Measurements from ENCODE around the gene HORMAD2.
"Not testable (repeated sequence)": the region's sequence is repeated elsewhere in the genome, so short reads cannot be mapped to it uniquely, and the experiment has no call there.

Gene HORMAD2

DNA sequence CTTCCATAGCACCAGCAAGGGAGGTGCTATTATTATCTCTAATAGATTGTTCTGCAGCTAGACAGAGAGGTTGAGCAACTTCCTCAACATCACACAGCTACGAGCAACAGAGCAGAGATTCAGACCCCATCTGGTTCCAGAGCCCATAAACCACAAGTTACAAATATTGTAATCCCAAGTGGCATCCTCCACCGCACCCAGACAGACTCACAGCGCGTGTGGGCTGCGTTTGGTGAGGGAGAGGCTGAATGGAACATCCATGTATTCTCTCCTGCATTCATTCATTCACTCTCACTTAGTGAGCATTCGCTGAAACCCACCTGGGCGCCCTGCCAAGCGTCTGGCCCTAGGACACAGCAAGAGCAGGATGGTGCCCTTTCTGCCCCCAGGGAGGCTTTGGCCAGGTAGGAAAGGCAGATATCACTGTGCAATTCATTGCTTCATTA, 132.8 kb downstream of the HORMAD2 start:
- no peak overlapping the region for H3K4me3 ChIP-seq (ENCODE audit: low read depth, low read length)
- no peak for DNase-seq (ENCODE audit: low read depth, low spot score)
- in situ Hi-C loops (cut with HindIII; ENCODE audit: low sequenced_read_pairs): no loop called here
- TF ChIP-seq, protein P1, sequence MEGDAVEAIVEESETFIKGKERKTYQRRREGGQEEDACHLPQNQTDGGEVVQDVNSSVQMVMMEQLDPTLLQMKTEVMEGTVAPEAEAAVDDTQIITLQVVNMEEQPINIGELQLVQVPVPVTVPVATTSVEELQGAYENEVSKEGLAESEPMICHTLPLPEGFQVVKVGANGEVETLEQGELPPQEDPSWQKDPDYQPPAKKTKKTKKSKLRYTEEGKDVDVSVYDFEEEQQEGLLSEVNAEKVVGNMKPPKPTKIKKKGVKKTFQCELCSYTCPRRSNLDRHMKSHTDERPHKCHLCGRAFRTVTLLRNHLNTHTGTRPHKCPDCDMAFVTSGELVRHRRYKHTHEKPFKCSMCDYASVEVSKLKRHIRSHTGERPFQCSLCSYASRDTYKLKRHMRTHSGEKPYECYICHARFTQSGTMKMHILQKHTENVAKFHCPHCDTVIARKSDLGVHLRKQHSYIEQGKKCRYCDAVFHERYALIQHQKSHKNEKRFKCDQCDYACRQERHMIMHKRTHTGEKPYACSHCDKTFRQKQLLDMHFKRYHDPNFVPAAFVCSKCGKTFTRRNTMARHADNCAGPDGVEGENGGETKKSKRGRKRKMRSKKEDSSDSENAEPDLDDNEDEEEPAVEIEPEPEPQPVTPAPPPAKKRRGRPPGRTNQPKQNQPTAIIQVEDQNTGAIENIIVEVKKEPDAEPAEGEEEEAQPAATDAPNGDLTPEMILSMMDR (IDR thresholded peaks at IDR 0.05; ENCODE audit: low read depth, low read length): no peak

DNA sequence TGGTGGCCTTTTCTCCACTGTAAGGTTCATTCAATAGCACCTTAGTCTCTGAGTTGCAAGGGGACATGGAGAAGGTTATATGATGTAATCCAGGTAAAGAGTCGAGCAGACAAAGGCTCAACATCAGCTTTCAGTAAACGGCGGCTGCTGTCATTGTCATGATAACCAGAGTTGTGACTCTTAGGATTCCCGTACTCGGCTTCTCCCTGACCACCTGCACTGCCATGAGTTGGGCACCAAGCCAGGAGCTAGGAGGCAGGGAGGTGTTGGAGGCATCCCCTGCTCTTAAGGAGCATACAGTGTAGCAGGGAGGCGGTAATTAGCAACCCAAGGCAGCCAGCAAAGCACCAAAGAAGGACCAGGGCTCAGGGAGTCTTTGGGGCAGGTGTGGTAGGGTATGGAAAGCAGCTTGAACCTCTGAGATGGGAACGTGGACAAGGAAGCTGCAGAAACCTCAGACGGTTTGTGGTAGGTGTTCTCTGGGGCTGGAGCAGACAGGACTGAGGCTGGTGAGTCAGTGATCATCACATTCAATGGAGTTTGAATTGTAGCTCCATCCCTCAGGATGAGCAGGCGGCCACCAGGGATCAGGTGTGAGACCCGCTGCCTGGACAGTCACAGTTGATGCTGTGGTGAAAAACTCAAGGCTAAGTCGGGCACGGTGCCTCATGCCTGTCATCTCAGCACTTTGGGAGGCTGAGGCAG, 134.6 kb downstream of the HORMAD2 start:
- DNase-seq (ENCODE audit: low read depth, low spot score): no peak
- H3K4me3 ChIP-seq (ENCODE audit: low read depth, low read length): no peak overlapping the region
- in situ Hi-C loops (cut with HindIII; ENCODE audit: low sequenced_read_pairs): no loop called here
- TF ChIP-seq, protein P1 (IDR thresholded peaks at IDR 0.05; ENCODE audit: low read depth, low read length): no peak

DNA sequence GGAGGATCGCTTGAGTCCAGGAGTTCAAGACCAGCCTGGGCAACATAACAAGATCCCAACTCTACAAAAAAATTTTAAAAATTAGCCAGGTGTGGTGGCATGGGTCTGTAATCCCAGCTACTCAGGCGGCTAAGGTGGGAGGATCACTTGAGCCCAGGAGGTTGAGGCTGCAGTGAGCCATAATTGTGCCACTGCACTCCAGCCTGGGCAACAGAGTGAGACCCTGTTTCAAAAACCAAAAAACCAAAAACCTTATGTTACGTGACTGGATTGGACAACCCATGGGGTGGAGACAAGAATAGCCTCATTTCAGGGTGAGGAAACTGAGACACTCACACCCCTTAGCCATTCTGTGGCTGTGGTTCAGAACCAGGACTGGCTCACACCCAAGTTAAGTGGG, 136.0 kb downstream of the HORMAD2 start:
- H3K4me3 ChIP-seq (ENCODE audit: low read depth, low read length); DNase-seq (ENCODE audit: low read depth, low spot score); in situ Hi-C loops (cut with HindIII; ENCODE audit: low sequenced_read_pairs): not testable (repeated sequence)

DNA sequence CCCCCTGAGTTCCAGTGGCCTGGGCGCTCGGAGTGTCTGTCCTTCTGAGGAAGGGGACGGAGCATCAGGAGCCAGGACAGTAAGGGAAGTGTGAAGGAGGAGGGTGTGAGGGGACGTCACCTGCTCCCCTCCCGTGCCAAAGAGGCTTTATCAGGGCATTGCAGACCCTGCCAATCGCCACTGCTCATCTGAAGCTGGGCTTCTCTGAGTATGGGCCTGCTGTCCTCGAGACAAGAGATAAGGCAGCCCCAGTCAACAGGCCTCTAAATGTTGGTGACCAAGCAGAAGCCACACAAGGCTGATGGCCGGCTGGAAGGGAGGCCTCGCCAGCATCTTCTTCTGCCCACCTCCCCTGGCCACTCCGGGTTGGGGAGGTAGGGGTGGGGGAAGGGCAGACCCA, 136.4 kb downstream of the HORMAD2 start:
- TF ChIP-seq, protein P1 (IDR thresholded peaks at IDR 0.05; ENCODE audit: low read depth, low read length): no peak
- no peak for DNase-seq (ENCODE audit: low read depth, low spot score)
- H3K4me3 ChIP-seq (ENCODE audit: low read depth, low read length): no peak overlapping the region
- in situ Hi-C loops (cut with HindIII; ENCODE audit: low sequenced_read_pairs): no loop called here

DNA sequence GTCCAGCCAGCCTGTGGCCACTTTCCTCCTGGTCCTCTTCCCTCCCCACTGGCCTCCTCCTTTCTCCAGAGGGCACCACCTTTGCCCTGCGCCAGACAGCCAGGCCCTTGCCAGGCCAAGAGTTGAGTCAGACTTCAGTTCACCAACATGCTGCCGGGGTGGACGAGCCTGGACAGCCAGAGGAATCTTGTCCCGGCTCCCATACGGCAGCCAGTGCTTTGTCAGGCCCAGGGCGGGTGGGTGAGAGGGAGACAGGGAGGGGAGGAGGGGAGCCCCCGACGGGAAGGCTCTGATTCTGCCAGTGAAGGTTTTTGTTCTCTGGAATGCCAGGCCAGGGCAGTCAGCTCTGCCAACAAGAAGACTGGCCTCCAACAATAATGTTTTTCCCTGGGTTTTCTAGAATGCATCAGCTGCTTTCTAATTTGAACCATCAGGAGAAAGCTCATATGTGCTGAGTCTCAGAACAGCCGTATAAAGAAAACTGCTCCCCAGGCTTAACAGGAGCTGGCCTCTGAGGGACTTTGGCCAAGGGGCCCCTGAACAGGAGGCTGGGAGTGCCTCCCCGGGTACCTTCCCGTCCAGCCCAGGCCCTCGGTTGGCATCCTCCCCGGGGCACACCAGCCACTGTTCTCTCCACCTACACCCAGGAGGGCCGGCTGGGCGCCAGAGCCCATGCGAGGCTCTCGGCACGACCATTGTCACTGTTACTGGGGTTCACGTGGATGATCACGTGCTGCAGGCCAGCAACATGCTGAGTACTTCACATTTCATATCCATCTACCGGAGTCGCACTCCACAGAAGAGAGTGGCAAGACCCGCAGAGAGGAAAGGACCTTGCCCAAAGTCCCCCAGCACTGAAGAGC, 137.7 kb downstream of the HORMAD2 start:
- TF ChIP-seq, protein P1 (IDR thresholded peaks at IDR 0.05; ENCODE audit: low read depth, low read length): no peak
- no peak for DNase-seq (ENCODE audit: low read depth, low spot score)
- no peak overlapping the region for H3K4me3 ChIP-seq (ENCODE audit: low read depth, low read length)
- in situ Hi-C loops (cut with HindIII; ENCODE audit: low sequenced_read_pairs): no loop called here

DNA sequence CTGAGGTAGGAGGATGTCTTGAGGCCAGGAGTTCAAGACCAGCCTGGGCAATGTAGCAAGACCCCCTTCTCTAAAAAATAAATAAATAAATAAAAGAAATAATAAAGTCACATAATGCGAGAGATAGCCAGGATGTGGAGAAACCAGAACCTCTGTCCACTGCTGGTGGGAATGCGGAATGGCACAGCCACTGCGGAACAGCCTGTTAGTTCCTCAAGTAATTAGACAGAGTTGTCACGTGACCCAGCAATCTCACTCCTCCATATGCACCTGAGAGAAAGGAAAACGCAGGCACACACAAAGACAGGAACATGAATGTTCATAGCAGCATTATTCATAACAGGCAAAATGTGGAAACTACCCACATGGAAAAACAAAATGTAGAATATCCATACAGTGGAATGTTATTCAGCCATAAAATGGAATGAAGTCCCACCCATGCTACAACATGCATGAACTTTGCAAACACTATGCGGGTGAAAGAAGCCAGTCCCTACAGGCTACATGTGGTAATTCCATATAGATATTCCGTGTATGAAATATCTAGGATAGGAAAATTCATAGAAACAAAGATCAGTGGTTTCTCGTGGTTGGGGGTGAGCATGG, 138.9 kb downstream of the HORMAD2 start:
- no peak for DNase-seq (ENCODE audit: low read depth, low spot score)
- TF ChIP-seq, protein P1 (IDR thresholded peaks at IDR 0.05; ENCODE audit: low read depth, low read length): peak; percentile 25
- no peak overlapping the region for H3K4me3 ChIP-seq (ENCODE audit: low read depth, low read length)
- in situ Hi-C loops (cut with HindIII; ENCODE audit: low sequenced_read_pairs): no loop called here

Data from astrocyte of the spinal cord (primary cell).